ENCODE measurements around the gene KSR1. TPM values are rescaled to one million over a fixed set of nuclear protein-coding genes. Genes with fewer than 3 reads are reported as not detected.
"Not testable (repeated sequence)": the region's sequence is repeated elsewhere in the genome, so short reads cannot be mapped to it uniquely, and the experiment has no call there.

KSR1 gene
- total RNA-seq, 1 donor from 2014 or later = 59.6 TPM

DNA sequence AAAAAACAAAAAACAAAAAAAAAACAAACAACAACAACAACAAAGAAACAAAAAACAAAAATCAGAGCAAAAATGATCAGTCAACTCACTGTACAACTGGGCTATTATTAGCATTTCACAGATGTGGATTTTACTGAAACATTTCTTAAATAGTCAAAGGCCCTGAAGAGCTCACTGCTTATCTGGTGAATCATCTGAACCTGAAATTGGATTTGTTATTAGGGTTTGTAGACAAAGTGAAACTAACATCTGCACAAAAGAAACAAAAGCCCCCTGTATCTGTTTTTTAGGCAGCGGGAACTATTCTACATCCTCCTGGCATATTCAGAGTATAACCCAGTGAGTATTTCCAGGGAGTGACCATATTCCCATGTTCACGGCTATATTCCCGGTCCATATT, 32.6 kb upstream of the KSR1 start:
- Histone ChIP-seq H3K4me3 (no peak overlapping the region), H3K36me3 (no peaks in the 10 kb centered on the region), H3K27me3 (ENCODE audit: low read depth) (no peaks in the 10 kb centered on the region), H3K4me1 (no peaks in the 10 kb centered on the region), H3K27ac (no peak overlapping the region), H3K9me3 (no peaks in the 10 kb centered on the region)
- DNase-seq = no peak
- intact Hi-C loops (cut with DNase I) = no loop called here
- ATAC-seq = no peak
- TF ChIP-seq, protein P1, sequence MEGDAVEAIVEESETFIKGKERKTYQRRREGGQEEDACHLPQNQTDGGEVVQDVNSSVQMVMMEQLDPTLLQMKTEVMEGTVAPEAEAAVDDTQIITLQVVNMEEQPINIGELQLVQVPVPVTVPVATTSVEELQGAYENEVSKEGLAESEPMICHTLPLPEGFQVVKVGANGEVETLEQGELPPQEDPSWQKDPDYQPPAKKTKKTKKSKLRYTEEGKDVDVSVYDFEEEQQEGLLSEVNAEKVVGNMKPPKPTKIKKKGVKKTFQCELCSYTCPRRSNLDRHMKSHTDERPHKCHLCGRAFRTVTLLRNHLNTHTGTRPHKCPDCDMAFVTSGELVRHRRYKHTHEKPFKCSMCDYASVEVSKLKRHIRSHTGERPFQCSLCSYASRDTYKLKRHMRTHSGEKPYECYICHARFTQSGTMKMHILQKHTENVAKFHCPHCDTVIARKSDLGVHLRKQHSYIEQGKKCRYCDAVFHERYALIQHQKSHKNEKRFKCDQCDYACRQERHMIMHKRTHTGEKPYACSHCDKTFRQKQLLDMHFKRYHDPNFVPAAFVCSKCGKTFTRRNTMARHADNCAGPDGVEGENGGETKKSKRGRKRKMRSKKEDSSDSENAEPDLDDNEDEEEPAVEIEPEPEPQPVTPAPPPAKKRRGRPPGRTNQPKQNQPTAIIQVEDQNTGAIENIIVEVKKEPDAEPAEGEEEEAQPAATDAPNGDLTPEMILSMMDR (IDR thresholded peaks at IDR 0.05) = no peak

DNA sequence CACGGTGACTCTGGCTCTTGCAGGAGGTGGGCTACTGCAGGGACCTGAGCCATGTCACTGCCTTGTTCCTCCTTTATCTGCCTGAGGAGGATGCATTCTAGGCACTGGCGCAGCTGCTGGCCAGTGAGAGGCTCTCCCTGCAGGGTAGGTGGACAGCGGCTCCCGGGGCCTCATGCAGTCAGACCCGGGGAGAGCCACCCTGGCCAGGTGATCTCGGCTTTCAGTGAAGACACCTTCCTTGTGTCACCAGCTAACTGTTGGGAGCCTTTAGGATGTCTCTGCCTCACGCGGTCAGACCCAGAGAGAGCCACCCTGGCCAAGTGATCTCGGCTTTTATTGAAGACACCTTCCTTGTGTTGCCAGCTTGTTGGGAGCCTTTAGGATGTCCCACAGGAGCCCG, 31.7 kb upstream of the KSR1 start:
- ATAC-seq (no peak), DNase-seq (peak; percentile 21)
- Histone ChIP-seq H3K27me3 (ENCODE audit: low read depth) (no peaks in the 10 kb centered on the region), H3K4me3 (no peak overlapping the region), H3K4me1 (no peaks in the 10 kb centered on the region), H3K9me3 (no peaks in the 10 kb centered on the region), H3K36me3 (no peaks in the 10 kb centered on the region), H3K27ac (no peak overlapping the region)
- intact Hi-C loops (cut with DNase I) = no loop called here
- TF ChIP-seq, protein P1 (IDR thresholded peaks at IDR 0.05) = no peak

DNA sequence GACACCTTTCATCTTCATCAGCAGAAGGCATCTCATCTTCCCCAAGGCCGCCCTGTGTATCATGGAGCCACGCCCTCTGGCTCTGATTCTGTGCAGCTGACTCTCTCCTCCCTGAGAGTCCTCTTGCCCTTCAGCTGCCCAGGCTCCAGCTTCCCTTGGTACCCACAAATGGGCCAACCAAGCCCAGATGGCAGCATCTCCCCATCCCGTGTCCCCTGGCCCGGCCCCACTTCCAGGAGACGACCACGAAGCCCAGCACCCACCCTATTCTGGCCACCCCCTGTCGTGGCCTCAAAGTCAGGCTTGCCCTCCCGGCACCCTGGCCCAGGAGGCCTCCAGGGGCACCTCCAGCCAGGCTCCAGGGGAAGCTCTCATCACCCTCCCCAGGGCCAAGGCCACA, 31.3 kb upstream of the KSR1 start:
- H3K27ac ChIP-seq = no peak overlapping the region
- intact Hi-C loops (cut with DNase I) = no loop called here

DNA sequence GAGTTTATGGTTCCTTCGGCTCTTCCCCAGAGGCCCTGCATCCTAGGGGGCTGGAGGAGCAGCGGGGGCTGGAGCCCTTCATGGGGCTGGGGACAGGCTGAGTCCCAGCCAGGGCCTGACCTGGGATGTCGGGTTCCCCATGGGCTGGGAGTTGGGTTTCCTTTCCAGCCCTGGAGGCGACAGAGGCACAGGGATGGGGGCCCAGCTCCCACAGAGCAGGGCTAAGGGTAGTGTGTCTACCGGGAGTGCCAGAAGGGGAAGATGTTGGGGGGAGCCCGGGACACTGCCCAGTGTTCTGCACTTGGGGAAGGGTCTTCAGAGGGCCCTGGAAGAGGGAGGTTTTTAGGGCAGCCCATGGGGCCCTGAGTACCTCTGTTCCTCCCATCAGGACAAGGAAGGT, 30.7 kb upstream of the KSR1 start:
- H3K27ac ChIP-seq; H3K27me3 ChIP-seq (ENCODE audit: low read depth); H3K9me3 ChIP-seq; intact Hi-C loops (cut with DNase I); H3K4me1 ChIP-seq; H3K36me3 ChIP-seq; ATAC-seq; H3K4me3 ChIP-seq: not testable (repeated sequence)
- DNase-seq = peak; percentile 36

More for the DNA sequence above, 31.3 kb upstream of the KSR1 start:
- H3K9me3 ChIP-seq = no peaks in the 10 kb centered on the region
- DNase-seq (peak; percentile 34), ATAC-seq (no peak)
- H3K4me1 ChIP-seq = no peaks in the 10 kb centered on the region
- TF ChIP-seq, protein P1 (IDR thresholded peaks at IDR 0.05) = no peak
- no peaks in the 10 kb centered on the region for H3K36me3 ChIP-seq
- H3K27me3 ChIP-seq (ENCODE audit: low read depth) = no peaks in the 10 kb centered on the region
- no peak overlapping the region for H3K4me3 ChIP-seq

DNA sequence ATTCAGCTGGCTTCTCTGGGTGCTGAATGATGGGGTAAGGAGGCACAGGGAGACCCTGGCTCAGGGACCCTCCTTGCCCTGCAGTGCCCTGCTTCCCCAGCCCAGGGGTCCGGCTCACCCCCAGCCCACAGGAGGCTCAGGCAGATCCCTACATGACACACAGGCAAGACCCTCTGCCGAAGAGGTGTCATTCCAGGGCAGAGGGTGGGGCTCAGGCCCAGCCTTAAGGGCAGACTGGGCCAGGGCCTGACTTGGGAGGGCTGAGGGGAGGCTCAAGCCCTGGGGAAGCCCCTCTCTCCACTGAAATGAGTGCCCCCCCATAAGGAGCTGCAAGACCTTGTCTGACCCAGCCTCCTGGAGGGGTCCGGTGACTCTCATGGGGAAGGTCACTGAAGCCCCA, 30.3 kb upstream of the KSR1 start:
- TF ChIP-seq, protein P1 (IDR thresholded peaks at IDR 0.05) = no peak
- no peak for ATAC-seq
- no peak overlapping the region for H3K27ac ChIP-seq
- H3K4me1 ChIP-seq = no peaks in the 10 kb centered on the region
- H3K9me3 ChIP-seq = no peaks in the 10 kb centered on the region
- no peak overlapping the region for H3K4me3 ChIP-seq
- no peaks in the 10 kb centered on the region for H3K36me3 ChIP-seq
- intact Hi-C loops (cut with DNase I) = no loop called here
- no peaks in the 10 kb centered on the region for H3K27me3 ChIP-seq (ENCODE audit: low read depth)
- peak; percentile 24 for DNase-seq

DNA sequence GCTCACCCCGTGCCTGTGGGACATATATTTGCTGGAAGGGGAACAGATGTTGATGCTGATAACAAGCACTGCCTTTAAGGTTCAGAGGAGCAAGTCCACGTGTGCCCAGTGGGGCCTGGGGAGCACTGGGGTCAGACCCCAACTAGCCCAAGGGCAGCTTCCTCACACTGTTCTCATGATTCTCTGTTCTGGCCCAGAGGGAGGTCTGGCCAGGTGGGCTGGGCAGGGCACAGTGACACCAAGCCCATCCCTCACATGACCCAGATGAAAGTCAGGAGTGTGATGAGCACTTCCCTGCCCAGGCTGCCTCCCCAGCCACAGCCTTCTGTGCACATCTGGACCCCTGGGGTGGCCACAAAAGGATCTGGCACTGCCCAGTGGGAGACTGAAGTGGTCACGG, 29.8 kb upstream of the KSR1 start:
- DNase-seq = peak; percentile 23
- ATAC-seq; intact Hi-C loops (cut with DNase I): not testable (repeated sequence)

DNA sequence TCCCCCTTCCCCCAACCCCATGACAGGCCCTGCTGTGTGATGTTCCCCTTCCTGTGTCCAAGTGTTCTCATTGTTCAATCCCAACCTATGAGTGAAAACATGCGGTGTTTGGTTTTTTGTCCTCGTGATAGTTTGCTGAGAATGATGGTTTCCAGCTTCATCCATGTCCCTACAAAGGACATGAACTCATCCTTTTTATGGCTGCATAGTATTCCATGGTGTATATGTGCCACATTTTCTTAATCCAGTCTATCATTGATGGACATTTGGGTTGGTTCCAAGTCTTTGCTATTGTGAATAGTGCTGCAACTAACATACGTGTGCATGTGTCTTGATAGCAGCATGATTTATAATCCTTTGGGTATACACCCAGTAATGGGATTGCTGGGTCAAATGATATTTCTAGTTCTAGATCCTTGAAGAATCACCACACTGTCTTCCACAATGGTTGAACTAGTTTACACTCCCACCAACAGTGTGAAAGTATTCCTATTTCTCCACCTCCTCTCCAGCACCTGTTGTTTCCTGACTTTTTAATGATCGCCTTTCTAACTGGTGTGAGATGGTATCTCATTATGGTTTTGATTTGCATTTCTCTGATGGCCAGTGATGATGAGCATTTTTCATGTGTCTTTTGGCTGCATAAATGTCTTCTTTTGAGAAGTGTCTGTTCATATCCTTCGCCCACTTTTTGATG, 28.9 kb upstream of the KSR1 start:
- H3K4me1 ChIP-seq; intact Hi-C loops (cut with DNase I); DNase-seq; ATAC-seq; H3K27ac ChIP-seq; H3K27me3 ChIP-seq (ENCODE audit: low read depth); H3K4me3 ChIP-seq; H3K36me3 ChIP-seq; H3K9me3 ChIP-seq: not testable (repeated sequence)

More for the DNA sequence above, 29.8 kb upstream of the KSR1 start:
- not testable (repeated sequence) for H3K4me3 ChIP-seq; H3K27ac ChIP-seq; H3K36me3 ChIP-seq; H3K9me3 ChIP-seq; H3K27me3 ChIP-seq (ENCODE audit: low read depth); H3K4me1 ChIP-seq
